ENCODE measurements around the gene PLD1. TPM values are rescaled to one million over a fixed set of nuclear protein-coding genes. Genes with fewer than 3 reads are reported as not detected.

Gene PLD1
- total and polyA plus RNA-seq, 2 of the 8 experiments (the other 6 are each of a cell fraction or from before 2014, with no cell fraction given), result 1.2 to 2.6 TPM

- H2BK15ac ChIP-seq (ENCODE audit: low read length), result no peak overlapping the region
- no peak overlapping the region for H2BK5ac ChIP-seq (ENCODE audit: low read depth, low read length)
- no peaks in the 10 kb centered on the region; a peak in 1 of 7 replicates for H3K4me1 ChIP-seq (replicated peaks in 1 of 4; ENCODE audit: control insufficient read depth in 3 of 4, insufficient read depth in 4 of 4, low read length in 3 of 4)
- no peaks in the 10 kb centered on the region for H3K79me2 ChIP-seq (ENCODE audit: control insufficient read depth in 1 of 2, insufficient read depth in 2 of 2, low read length in 2 of 2)
- H3K23me2 ChIP-seq (ENCODE audit: low read depth, low read length), result no peaks in the 10 kb centered on the region
- no peak overlapping the region for H3K56ac ChIP-seq (replicated peaks; ENCODE audit: insufficient read length, low read depth, low read length)
- TF ChIP-seq E2F6 (IDR thresholded peaks at IDR 0.05), result no peak
- TF ChIP-seq PHF8 (conservative IDR thresholded peaks at IDR 0.05; ENCODE audit: low read depth, low read length), result no peak
- TF ChIP-seq TEAD4 (IDR thresholded peaks at IDR 0.05; ENCODE audit: low read depth, low read length), result no peak
- TF ChIP-seq TAF7 (optimal IDR thresholded peaks at IDR 0.05; ENCODE audit: borderline replicate concordance, low read depth, low read length), result no peak
- TF ChIP-seq ATF3 (IDR thresholded peaks at IDR 0.05; ENCODE audit: insufficient read depth, low read depth, low read length), result no peak
- TF ChIP-seq HDAC6 (IDR thresholded peaks at IDR 0.05; ENCODE audit: low read depth, low read length), result no peak
- TF ChIP-seq TBP (IDR thresholded peaks at IDR 0.05; ENCODE audit: low read depth, low read length), result no peak
- TF ChIP-seq KDM1A (IDR thresholded peaks at IDR 0.05; ENCODE audit: borderline replicate concordance, low read length), result no peak
- TF ChIP-seq CTCF (IDR thresholded peaks at IDR 0.05; ENCODE audit: control extremely low read depth in 1 of 3, insufficient read depth in 1 of 3, low read depth in 1 of 3, low read length in 3 of 3), result no peak
- H2AFZ ChIP-seq (ENCODE audit: low read length), result no peak overlapping the region
- no peak for FAIRE-seq
- H3K18ac ChIP-seq (ENCODE audit: extremely low read depth, low read length), result no peak overlapping the region
- no peak overlapping the region for H4K91ac ChIP-seq (replicated peaks; ENCODE audit: insufficient read length, low read length)
- no peak overlapping the region for H3K9ac ChIP-seq (replicated peaks in 1 of 4; ENCODE audit: extremely low read depth in 1 of 4, low read depth in 3 of 4, low read length in 3 of 4)
- H4K5ac ChIP-seq (ENCODE audit: insufficient read length, low read depth, low read length), result no peak overlapping the region
- H3K4me3 ChIP-seq (ENCODE audit: extremely low read depth in 1 of 4, insufficient read depth in 2 of 4, low read depth in 3 of 4, low read length in 4 of 4), result no peak overlapping the region
- H2BK120ac ChIP-seq (replicated peaks; ENCODE audit: low read depth, low read length), result no peak overlapping the region
- no peak overlapping the region for H2AK5ac ChIP-seq (ENCODE audit: low read depth, low read length)
- WGBS, 2 experiments (ENCODE audit: extremely low coverage in 1 of 2, insufficient coverage in 1 of 2, insufficient read length in 1 of 2, insufficient replicate concordance in 2 of 2, low coverage in 1 of 2, low lambda C conversion rate in 2 of 2, missing lambda C conversion rate in 1 of 2), result 91% methylated on average over 2 of the region's 2 CpGs; no CpG with 5 or more reads in 1 of the 2 experiments
- ChIA-PET POLR2A (ENCODE audit: partially characterized antibody) (no interaction called here), CTCF (ENCODE audit: partially characterized antibody) (no interaction called here)
- no peak overlapping the region for H3K23ac ChIP-seq (ENCODE audit: insufficient read length)
- H3K4me2 ChIP-seq (ENCODE audit: insufficient read depth in 1 of 2, low read depth in 2 of 2, low read length in 2 of 2), result no peak overlapping the region
- H4K8ac ChIP-seq (ENCODE audit: extremely low read depth, insufficient read depth, low read length), result no peak overlapping the region
- no peaks in the 10 kb centered on the region for H3K36me3 ChIP-seq (ENCODE audit: control insufficient read depth in 2 of 4, insufficient read depth in 4 of 4, low read length in 3 of 4)
- DNase-seq (ENCODE audit: low read depth in 1 of 2, low spot score in 2 of 2), result no peak
- no peaks in the 10 kb centered on the region for H3K9me3 ChIP-seq (ENCODE audit: insufficient read depth in 2 of 2, low read depth in 1 of 2, low read length in 1 of 2)
- H3K4ac ChIP-seq (replicated peaks; ENCODE audit: insufficient read length, low read depth, low read length), result no peak overlapping the region
- no peak overlapping the region for H3K27ac ChIP-seq (ENCODE audit: low read depth, low read length)
- H2BK20ac ChIP-seq (ENCODE audit: low read length), result no peak overlapping the region
- H3K79me1 ChIP-seq (ENCODE audit: low read depth, low read length), result no peaks in the 10 kb centered on the region
- H3K14ac ChIP-seq (ENCODE audit: insufficient read length), result no peak overlapping the region
- no peak overlapping the region for H2BK12ac ChIP-seq (ENCODE audit: low read depth, low read length)
- H4K20me1 ChIP-seq (replicated peaks in 1 of 2; ENCODE audit: control insufficient read depth in 1 of 2, insufficient read depth in 2 of 2, low read length in 2 of 2), result no peaks in the 10 kb centered on the region
- H3K27me3 ChIP-seq (replicated peaks in 1 of 4; ENCODE audit: control insufficient read depth in 3 of 4, extremely low read depth in 1 of 4, insufficient read depth in 3 of 4, low read length in 3 of 4), result no peaks in the 10 kb centered on the region
Measured at GRCh38 chr3:171844873-171845272, 34.6 kb upstream of the PLD1 start.

Data from H1 (cell line).